ENCODE data around the gene CHRNA3.

DNA sequence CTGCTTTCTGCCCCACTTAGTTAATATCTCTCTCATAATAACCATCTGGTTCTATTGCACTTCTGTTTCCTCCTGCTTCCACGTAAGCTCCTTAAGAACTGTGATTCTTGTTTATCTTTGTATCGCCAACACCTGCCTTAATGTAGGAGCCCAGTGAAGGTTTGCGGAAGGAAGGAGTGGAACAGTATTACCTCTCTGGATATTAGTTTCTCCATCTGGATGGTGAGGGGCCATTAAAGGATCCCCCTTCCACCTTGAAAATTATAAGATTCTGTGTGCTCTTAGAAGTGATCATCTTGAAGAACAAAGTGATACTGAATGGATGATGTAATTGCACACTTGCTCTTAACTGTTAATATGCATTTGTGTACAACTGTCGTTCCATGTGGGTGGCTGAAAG is 53.3 kb downstream of the CHRNA3 start:
- TF ChIP-seq, protein P1, sequence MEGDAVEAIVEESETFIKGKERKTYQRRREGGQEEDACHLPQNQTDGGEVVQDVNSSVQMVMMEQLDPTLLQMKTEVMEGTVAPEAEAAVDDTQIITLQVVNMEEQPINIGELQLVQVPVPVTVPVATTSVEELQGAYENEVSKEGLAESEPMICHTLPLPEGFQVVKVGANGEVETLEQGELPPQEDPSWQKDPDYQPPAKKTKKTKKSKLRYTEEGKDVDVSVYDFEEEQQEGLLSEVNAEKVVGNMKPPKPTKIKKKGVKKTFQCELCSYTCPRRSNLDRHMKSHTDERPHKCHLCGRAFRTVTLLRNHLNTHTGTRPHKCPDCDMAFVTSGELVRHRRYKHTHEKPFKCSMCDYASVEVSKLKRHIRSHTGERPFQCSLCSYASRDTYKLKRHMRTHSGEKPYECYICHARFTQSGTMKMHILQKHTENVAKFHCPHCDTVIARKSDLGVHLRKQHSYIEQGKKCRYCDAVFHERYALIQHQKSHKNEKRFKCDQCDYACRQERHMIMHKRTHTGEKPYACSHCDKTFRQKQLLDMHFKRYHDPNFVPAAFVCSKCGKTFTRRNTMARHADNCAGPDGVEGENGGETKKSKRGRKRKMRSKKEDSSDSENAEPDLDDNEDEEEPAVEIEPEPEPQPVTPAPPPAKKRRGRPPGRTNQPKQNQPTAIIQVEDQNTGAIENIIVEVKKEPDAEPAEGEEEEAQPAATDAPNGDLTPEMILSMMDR (IDR thresholded peaks at IDR 0.05; ENCODE audit: poor library complexity) = no peak
- TF ChIP-seq EZH2phosphoT487 (IDR thresholded peaks at IDR 0.05; ENCODE audit: low read depth, severe bottlenecking, unreplicated experiment) (no peak), EZH2 (IDR thresholded peaks at IDR 0.05; ENCODE audit: borderline replicate concordance) (no peak)
